Measurements from ENCODE around the gene TEKT2. TPM values are rescaled to one million over a fixed set of nuclear protein-coding genes. Genes with fewer than 3 reads are reported as not detected.

Gene TEKT2
- total RNA-seq, 1 experiment from 2014 or later: 0.86 TPM

- Histone ChIP-seq H3K9me2 (replicated peaks; ENCODE audit: insufficient read depth, low read length) (no peaks in the 10 kb centered on the region), H3K4me1 (ENCODE audit: low read length) (no peaks in the 10 kb centered on the region), H3K9ac (ENCODE audit: low read length) (no peak overlapping the region), H3K4me2 (ENCODE audit: low read depth, low read length, poor library complexity, severe bottlenecking) (no peak overlapping the region), H3K9me3 (ENCODE audit: low read length) (no peaks in the 10 kb centered on the region), H3K27ac (ENCODE audit: low read length) (no peak overlapping the region), H4K20me1 (ENCODE audit: insufficient read depth, low read depth, low read length) (no peaks in the 10 kb centered on the region), H3K79me2 (ENCODE audit: low read length) (no peaks in the 10 kb centered on the region), H3K36me3 (ENCODE audit: insufficient read depth, low read length) (no peaks in the 10 kb centered on the region), H3K4me3 (ENCODE audit: low read length) (no peak overlapping the region), H3K27me3 (ENCODE audit: low read length) (no peaks in the 10 kb centered on the region), H2AFZ (ENCODE audit: low read length) (no peak overlapping the region)
- DNase-seq: no peak
Observed at GRCh38 chr1:36067871-36068270, 16.0 kb upstream of the TEKT2 start.

- Histone ChIP-seq H2AFZ (ENCODE audit: low read length) (no peak overlapping the region), H3K4me3 (ENCODE audit: low read length) (no peak overlapping the region), H3K36me3 (ENCODE audit: insufficient read depth, low read length) (no peaks in the 10 kb centered on the region), H3K4me2 (ENCODE audit: low read depth, low read length, poor library complexity, severe bottlenecking) (no peak overlapping the region), H3K4me1 (ENCODE audit: low read length) (no peaks in the 10 kb centered on the region), H3K9me3 (ENCODE audit: low read length) (no peaks in the 10 kb centered on the region), H3K27me3 (ENCODE audit: low read length) (no peaks in the 10 kb centered on the region), H4K20me1 (ENCODE audit: insufficient read depth, low read depth, low read length) (no peaks in the 10 kb centered on the region), H3K27ac (ENCODE audit: low read length) (no peak overlapping the region), H3K9ac (ENCODE audit: low read length) (no peak overlapping the region), H3K9me2 (replicated peaks; ENCODE audit: insufficient read depth, low read length) (no peaks in the 10 kb centered on the region), H3K79me2 (ENCODE audit: low read length) (no peaks in the 10 kb centered on the region)
- no peak for DNase-seq
Observed at GRCh38 chr1:36068866-36069265, 15.0 kb upstream of the TEKT2 start.

DNA sequence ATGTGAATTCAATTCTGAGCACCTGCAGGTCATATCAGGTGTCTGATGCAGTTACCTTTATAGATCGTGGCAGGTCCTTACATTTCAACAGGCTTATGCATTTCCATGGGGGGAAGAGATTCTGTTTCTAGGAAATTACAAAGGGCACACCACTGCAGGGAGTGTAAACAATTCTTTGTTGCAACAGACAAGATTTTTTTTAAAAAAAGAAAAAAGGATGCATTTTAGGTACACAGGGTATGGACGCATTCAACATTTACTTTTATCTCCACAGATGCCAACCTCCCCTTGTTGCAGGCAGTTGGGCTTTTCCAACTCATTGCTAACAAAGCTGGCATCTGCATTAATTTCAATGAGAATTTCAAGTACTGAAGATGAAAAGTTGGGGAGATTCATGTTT lies 13.5 kb upstream of the TEKT2 start:
- H3K27me3 ChIP-seq (ENCODE audit: low read length): no peaks in the 10 kb centered on the region
- H3K27ac ChIP-seq (ENCODE audit: low read length): no peak overlapping the region
- H3K4me2 ChIP-seq (ENCODE audit: low read depth, low read length, poor library complexity, severe bottlenecking): no peak overlapping the region
- no peak overlapping the region for H3K4me3 ChIP-seq (ENCODE audit: low read length)
- DNase-seq: no peak
- H4K20me1 ChIP-seq (ENCODE audit: insufficient read depth, low read depth, low read length): no peaks in the 10 kb centered on the region
- H3K9ac ChIP-seq (ENCODE audit: low read length): no peak overlapping the region
- H3K9me2 ChIP-seq (replicated peaks; ENCODE audit: insufficient read depth, low read length): no peaks in the 10 kb centered on the region
- no peaks in the 10 kb centered on the region for H3K9me3 ChIP-seq (ENCODE audit: low read length)
- H3K4me1 ChIP-seq (ENCODE audit: low read length): no peaks in the 10 kb centered on the region
- no peaks in the 10 kb centered on the region for H3K36me3 ChIP-seq (ENCODE audit: insufficient read depth, low read length)
- H2AFZ ChIP-seq (ENCODE audit: low read length): no peak overlapping the region
- no peaks in the 10 kb centered on the region for H3K79me2 ChIP-seq (ENCODE audit: low read length)

DNA sequence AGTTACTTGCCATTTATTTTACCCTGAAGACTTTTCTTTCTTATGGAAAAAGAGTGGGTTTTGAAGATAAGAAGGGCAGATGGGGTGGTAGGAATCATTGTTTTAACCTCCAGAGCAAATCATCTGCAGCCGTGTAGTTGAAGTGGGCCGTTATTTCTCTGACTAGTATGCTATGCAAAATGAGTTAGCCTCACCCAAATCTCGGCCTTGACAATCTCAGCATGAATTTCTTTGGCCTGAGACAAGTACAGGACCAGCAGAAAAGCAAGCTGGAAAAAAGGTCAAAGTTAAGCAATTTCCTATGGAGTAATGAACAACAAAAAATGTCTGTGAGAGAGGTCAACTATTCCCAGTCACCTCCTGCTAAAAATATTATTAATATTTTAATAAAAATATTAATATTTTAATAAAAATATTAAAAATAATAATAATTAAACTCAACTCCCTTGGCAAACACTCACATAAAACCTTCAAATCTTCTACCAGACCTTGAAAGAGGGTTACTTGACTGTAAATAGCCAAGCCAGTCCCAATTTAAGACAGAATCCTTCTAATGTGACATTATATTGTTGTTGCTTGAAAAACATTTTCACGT lies 6.8 kb upstream of the TEKT2 start:
- H3K27me3 ChIP-seq (ENCODE audit: low read length): no peaks in the 10 kb centered on the region
- no peaks in the 10 kb centered on the region for H4K20me1 ChIP-seq (ENCODE audit: insufficient read depth, low read depth, low read length)
- no peak overlapping the region for H3K9ac ChIP-seq (ENCODE audit: low read length)
- H2AFZ ChIP-seq (ENCODE audit: low read length): no peak overlapping the region
- H3K79me2 ChIP-seq (ENCODE audit: low read length): no peaks in the 10 kb centered on the region
- DNase-seq: no peak
- no peaks in the 10 kb centered on the region for H3K9me3 ChIP-seq (ENCODE audit: low read length)
- peaks cover 5% of the 10 kb centered on the region; the same call in 1 of the 2 replicates for H3K4me1 ChIP-seq (ENCODE audit: low read length)
- H3K4me2 ChIP-seq (ENCODE audit: low read depth, low read length, poor library complexity, severe bottlenecking): no peak overlapping the region
- H3K4me3 ChIP-seq (ENCODE audit: low read length): no peak overlapping the region
- H3K9me2 ChIP-seq (replicated peaks; ENCODE audit: insufficient read depth, low read length): no peaks in the 10 kb centered on the region
- no peaks in the 10 kb centered on the region for H3K36me3 ChIP-seq (ENCODE audit: insufficient read depth, low read length)
- no peak overlapping the region for H3K27ac ChIP-seq (ENCODE audit: low read length)

DNA sequence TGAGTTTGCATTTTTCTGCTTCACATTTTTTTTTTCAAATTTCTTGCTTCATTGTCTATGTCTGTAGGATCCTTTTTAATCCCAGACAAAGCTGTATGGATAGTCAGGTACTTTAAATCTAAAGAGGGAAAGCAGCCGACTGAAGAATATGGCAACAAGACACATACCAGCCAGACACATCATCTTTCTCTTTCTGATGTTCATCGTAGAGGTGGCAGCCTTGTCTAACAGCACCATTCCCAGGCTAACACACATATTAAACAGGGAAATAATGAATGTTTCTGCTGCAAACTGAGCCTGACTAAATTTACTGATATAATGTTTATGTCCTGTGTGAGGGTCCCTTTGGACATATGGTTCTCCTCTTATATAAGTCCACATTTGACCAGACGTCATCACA lies 3.7 kb upstream of the TEKT2 start:
- Histone ChIP-seq H3K9me2 (replicated peaks; ENCODE audit: insufficient read depth, low read length) (no peaks in the 10 kb centered on the region), H3K4me3 (ENCODE audit: low read length) (no peak overlapping the region), H4K20me1 (ENCODE audit: insufficient read depth, low read depth, low read length) (no peaks in the 10 kb centered on the region), H2AFZ (ENCODE audit: low read length) (no peak overlapping the region), H3K9ac (ENCODE audit: low read length) (no peak overlapping the region), H3K36me3 (ENCODE audit: insufficient read depth, low read length) (no peaks in the 10 kb centered on the region), H3K4me2 (ENCODE audit: low read depth, low read length, poor library complexity, severe bottlenecking) (no peak overlapping the region), H3K27me3 (ENCODE audit: low read length) (no peaks in the 10 kb centered on the region), H3K27ac (ENCODE audit: low read length) (no peak overlapping the region), H3K4me1 (ENCODE audit: low read length) (peaks cover 7% of the 10 kb centered on the region; the same call in 1 of the 2 replicates), H3K79me2 (ENCODE audit: low read length) (no peaks in the 10 kb centered on the region), H3K9me3 (ENCODE audit: low read length) (no peaks in the 10 kb centered on the region)
- DNase-seq: no peak

- Histone ChIP-seq H3K4me3 (ENCODE audit: low read length) (no peak overlapping the region), H3K4me1 (ENCODE audit: low read length) (peaks cover 7% of the 10 kb centered on the region; the same call in 1 of the 2 replicates), H2AFZ (ENCODE audit: low read length) (no peak overlapping the region), H3K9me2 (replicated peaks; ENCODE audit: insufficient read depth, low read length) (no peaks in the 10 kb centered on the region), H4K20me1 (ENCODE audit: insufficient read depth, low read depth, low read length) (no peaks in the 10 kb centered on the region), H3K27ac (ENCODE audit: low read length) (no peak overlapping the region), H3K9ac (ENCODE audit: low read length) (no peak overlapping the region), H3K36me3 (ENCODE audit: insufficient read depth, low read length) (no peaks in the 10 kb centered on the region), H3K27me3 (ENCODE audit: low read length) (no peaks in the 10 kb centered on the region), H3K79me2 (ENCODE audit: low read length) (no peaks in the 10 kb centered on the region), H3K9me3 (ENCODE audit: low read length) (no peaks in the 10 kb centered on the region), H3K4me2 (ENCODE audit: low read depth, low read length, poor library complexity, severe bottlenecking) (no peak overlapping the region)
- no peak for DNase-seq
Observed at GRCh38 chr1:36080801-36081200, 3.1 kb upstream of the TEKT2 start.

- H3K9me3 ChIP-seq (ENCODE audit: low read length): no peaks in the 10 kb centered on the region
- H3K27me3 ChIP-seq (ENCODE audit: low read length): no peaks in the 10 kb centered on the region
- no peaks in the 10 kb centered on the region for H3K79me2 ChIP-seq (ENCODE audit: low read length)
- H3K9ac ChIP-seq (ENCODE audit: low read length): no peak overlapping the region
- H3K4me2 ChIP-seq (ENCODE audit: low read depth, low read length, poor library complexity, severe bottlenecking): no peak overlapping the region
- DNase-seq: no peak
- no peaks in the 10 kb centered on the region for H3K9me2 ChIP-seq (replicated peaks; ENCODE audit: insufficient read depth, low read length)
- no peak overlapping the region for H3K4me3 ChIP-seq (ENCODE audit: low read length)
- no peak overlapping the region for H2AFZ ChIP-seq (ENCODE audit: low read length)
- peaks cover 4% of the 10 kb centered on the region; the same call in 1 of the 2 replicates for H3K4me1 ChIP-seq (ENCODE audit: low read length)
- no peaks in the 10 kb centered on the region for H3K36me3 ChIP-seq (ENCODE audit: insufficient read depth, low read length)
- H4K20me1 ChIP-seq (ENCODE audit: insufficient read depth, low read depth, low read length): no peaks in the 10 kb centered on the region
- H3K27ac ChIP-seq (ENCODE audit: low read length): no peak overlapping the region
Observed at GRCh38 chr1:36081926-36082485, 1.9 kb upstream of the TEKT2 start.

- no peak for DNase-seq
- Histone ChIP-seq H3K9me2 (replicated peaks; ENCODE audit: insufficient read depth, low read length) (no peaks in the 10 kb centered on the region), H4K20me1 (ENCODE audit: insufficient read depth, low read depth, low read length) (no peaks in the 10 kb centered on the region), H3K9me3 (ENCODE audit: low read length) (no peaks in the 10 kb centered on the region), H3K4me1 (ENCODE audit: low read length) (peaks cover 8% of the 10 kb centered on the region), H3K27me3 (ENCODE audit: low read length) (no peaks in the 10 kb centered on the region), H3K27ac (ENCODE audit: low read length) (no peak overlapping the region), H3K9ac (ENCODE audit: low read length) (no peak overlapping the region), H3K36me3 (ENCODE audit: insufficient read depth, low read length) (no peaks in the 10 kb centered on the region), H3K4me3 (ENCODE audit: low read length) (no peak overlapping the region), H2AFZ (ENCODE audit: low read length) (no peak overlapping the region), H3K79me2 (ENCODE audit: low read length) (no peaks in the 10 kb centered on the region), H3K4me2 (ENCODE audit: low read depth, low read length, poor library complexity, severe bottlenecking) (no peak overlapping the region)
Observed at GRCh38 chr1:36083219-36083618, 675 bp upstream of the TEKT2 start.
